GM12864 (cell line): ENCODE data around the gene MMP8.
A peak's percentile ranks its signal among the peaks of the same experiment; 100 is the strongest.
"Not testable (repeated sequence)": the region's sequence is repeated elsewhere in the genome, so short reads cannot be mapped to it uniquely, and the experiment has no call there.

ENCODE experiments used
- DNase-seq: peaks from one replicate; pipeline ENCODE4 v3.0.0-alpha.2; 2011; ENCODE audit warnings: low read depth
- H3K4me3 ChIP-seq: 2 replicates; pipeline ENCODE4 v1.5.1; 2011; ENCODE audit warnings: mild to moderate bottlenecking, low read depth, low read length, control low read depth
- CTCF ChIP-seq: IDR thresholded peaks from 2 replicates; pipeline ENCODE4 v1.5.1; 2011; ENCODE audit warnings: low read depth, mild to moderate bottlenecking, moderate library complexity, low read length, control low read depth, inconsistent platforms; ENCODE audit errors: missing control alignments

MMP8 gene

GRCh38 chr11:102734650-102735049, 9.9 kb upstream of the MMP8 start:
- TF ChIP-seq CTCF = no peak
- DNase-seq = no peak

GRCh38 chr11:102733232-102733875, 8.6 kb upstream of the MMP8 start:
- TF ChIP-seq CTCF = peak; percentile 80
- H3K4me3 ChIP-seq = no peak overlapping the region
- DNase-seq = no peak

More at GRCh38 chr11:102734650-102735049, 9.9 kb upstream of the MMP8 start:
- no peak overlapping the region for H3K4me3 ChIP-seq

- DNase-seq, H3K4me3 ChIP-seq: not testable (repeated sequence)
These were observed 6.2 kb upstream of the MMP8 start for GRCh38 chr11:102730944-102731343.

GRCh38 chr11:102729849-102730815, 5.4 kb upstream of the MMP8 start:
- DNase-seq = no peak
- no peak overlapping the region for H3K4me3 ChIP-seq
- no peak for TF ChIP-seq CTCF

GRCh38 chr11:102727890-102728289, 3.1 kb upstream of the MMP8 start:
- no peak for TF ChIP-seq CTCF
- H3K4me3 ChIP-seq = no peak overlapping the region
- no peak for DNase-seq

- TF ChIP-seq CTCF = no peak
- no peak overlapping the region for H3K4me3 ChIP-seq
- no peak for DNase-seq
These were observed 1.9 kb downstream of the MMP8 start for GRCh38 chr11:102722821-102723220.

- H3K4me3 ChIP-seq = no peak overlapping the region
- no peak for TF ChIP-seq CTCF
- no peak for DNase-seq
These were observed 5.0 kb downstream of the MMP8 start for GRCh38 chr11:102719620-102720277.
